ENCODE measurements around the gene MAP7.

Gene MAP7

GRCh38 chr6:136426627-136427377 is 123.4 kb downstream of the MAP7 start:
- TF ChIP-seq POLR2A (IDR thresholded peaks at IDR 0.05; ENCODE audit: low read depth, low read length) (no peak), POLR2AphosphoS5 (IDR thresholded peaks at IDR 0.05; ENCODE audit: low read depth, low read length) (no peak), TAF1 (IDR thresholded peaks at IDR 0.05; ENCODE audit: borderline replicate concordance, low read depth, low read length) (no peak)
- DNase-seq (ENCODE audit: insufficient read length) (no peak), FAIRE-seq (no peak)

- TF ChIP-seq POLR2A (IDR thresholded peaks at IDR 0.05; ENCODE audit: low read depth, low read length), result no peak
- no peak for TF ChIP-seq TAF1 (IDR thresholded peaks at IDR 0.05; ENCODE audit: borderline replicate concordance, low read depth, low read length)
- TF ChIP-seq POLR2AphosphoS5 (IDR thresholded peaks at IDR 0.05; ENCODE audit: low read depth, low read length), result no peak
- DNase-seq (ENCODE audit: insufficient read length) (no peak), FAIRE-seq (no peak)
These were observed 124.4 kb downstream of the MAP7 start for GRCh38 chr6:136425793-136426192.

- DNase-seq (ENCODE audit: insufficient read length) (no peak), FAIRE-seq (no peak)
- TF ChIP-seq POLR2AphosphoS5 (IDR thresholded peaks at IDR 0.05; ENCODE audit: low read depth, low read length) (no peak), TAF1 (IDR thresholded peaks at IDR 0.05; ENCODE audit: borderline replicate concordance, low read depth, low read length) (no peak), POLR2A (IDR thresholded peaks at IDR 0.05; ENCODE audit: low read depth, low read length) (no peak)
These were observed 125.3 kb downstream of the MAP7 start for GRCh38 chr6:136424901-136425300.

GRCh38 chr6:136424450-136424849 is 125.8 kb downstream of the MAP7 start:
- no peak for DNase-seq (ENCODE audit: insufficient read length)

GRCh38 chr6:136421537-136422158 is 128.6 kb downstream of the MAP7 start:
- DNase-seq (ENCODE audit: insufficient read length) (no peak), FAIRE-seq (no peak)
- no peak for TF ChIP-seq POLR2AphosphoS5 (IDR thresholded peaks at IDR 0.05; ENCODE audit: low read depth, low read length)
- no peak for TF ChIP-seq TAF1 (IDR thresholded peaks at IDR 0.05; ENCODE audit: borderline replicate concordance, low read depth, low read length)
- no peak for TF ChIP-seq POLR2A (IDR thresholded peaks at IDR 0.05; ENCODE audit: low read depth, low read length)

More at GRCh38 chr6:136424450-136424849, 125.8 kb downstream of the MAP7 start:
- no peak for FAIRE-seq
- TF ChIP-seq POLR2AphosphoS5 (IDR thresholded peaks at IDR 0.05; ENCODE audit: low read depth, low read length) (no peak), POLR2A (IDR thresholded peaks at IDR 0.05; ENCODE audit: low read depth, low read length) (no peak), TAF1 (IDR thresholded peaks at IDR 0.05; ENCODE audit: borderline replicate concordance, low read depth, low read length) (no peak)

- no peak for DNase-seq (ENCODE audit: insufficient read length)
- no peak for FAIRE-seq
- TF ChIP-seq POLR2A (IDR thresholded peaks at IDR 0.05; ENCODE audit: low read depth, low read length) (no peak), TAF1 (IDR thresholded peaks at IDR 0.05; ENCODE audit: borderline replicate concordance, low read depth, low read length) (no peak), POLR2AphosphoS5 (IDR thresholded peaks at IDR 0.05; ENCODE audit: low read depth, low read length) (no peak)
These were observed 129.4 kb downstream of the MAP7 start for GRCh38 chr6:136420853-136421252.

GRCh38 chr6:136415351-136416007 is 134.7 kb downstream of the MAP7 start:
- DNase-seq (ENCODE audit: insufficient read length) (no peak), FAIRE-seq (no peak)
- no peak for TF ChIP-seq TAF1 (IDR thresholded peaks at IDR 0.05; ENCODE audit: borderline replicate concordance, low read depth, low read length)
- TF ChIP-seq POLR2AphosphoS5 (IDR thresholded peaks at IDR 0.05; ENCODE audit: low read depth, low read length), result no peak
- TF ChIP-seq POLR2A (IDR thresholded peaks at IDR 0.05; ENCODE audit: low read depth, low read length), result no peak

- no peak for FAIRE-seq
These were observed 137.8 kb downstream of the MAP7 start for GRCh38 chr6:136412410-136412809.

GRCh38 chr6:136411453-136412354 is 138.5 kb downstream of the MAP7 start:
- no peak for FAIRE-seq
- TF ChIP-seq POLR2A (IDR thresholded peaks at IDR 0.05; ENCODE audit: low read depth, low read length) (no peak), POLR2AphosphoS5 (IDR thresholded peaks at IDR 0.05; ENCODE audit: low read depth, low read length) (no peak), TAF1 (IDR thresholded peaks at IDR 0.05; ENCODE audit: borderline replicate concordance, low read depth, low read length) (no peak)
- no peak for DNase-seq (ENCODE audit: insufficient read length)

More at GRCh38 chr6:136412410-136412809, 137.8 kb downstream of the MAP7 start:
- no peak for TF ChIP-seq POLR2A (IDR thresholded peaks at IDR 0.05; ENCODE audit: low read depth, low read length)
- no peak for TF ChIP-seq POLR2AphosphoS5 (IDR thresholded peaks at IDR 0.05; ENCODE audit: low read depth, low read length)
- no peak for TF ChIP-seq TAF1 (IDR thresholded peaks at IDR 0.05; ENCODE audit: borderline replicate concordance, low read depth, low read length)
- DNase-seq (ENCODE audit: insufficient read length), result no peak

GRCh38 chr6:136411025-136411325 is 139.2 kb downstream of the MAP7 start:
- FAIRE-seq, result no peak
- TF ChIP-seq POLR2A (IDR thresholded peaks at IDR 0.05; ENCODE audit: low read depth, low read length) (no peak), TAF1 (IDR thresholded peaks at IDR 0.05; ENCODE audit: borderline replicate concordance, low read depth, low read length) (no peak), POLR2AphosphoS5 (IDR thresholded peaks at IDR 0.05; ENCODE audit: low read depth, low read length) (no peak)
- DNase-seq (ENCODE audit: insufficient read length), result no peak

All from GM12892 (cell line).